ENCODE data around the gene SLC25A4.

DNA sequence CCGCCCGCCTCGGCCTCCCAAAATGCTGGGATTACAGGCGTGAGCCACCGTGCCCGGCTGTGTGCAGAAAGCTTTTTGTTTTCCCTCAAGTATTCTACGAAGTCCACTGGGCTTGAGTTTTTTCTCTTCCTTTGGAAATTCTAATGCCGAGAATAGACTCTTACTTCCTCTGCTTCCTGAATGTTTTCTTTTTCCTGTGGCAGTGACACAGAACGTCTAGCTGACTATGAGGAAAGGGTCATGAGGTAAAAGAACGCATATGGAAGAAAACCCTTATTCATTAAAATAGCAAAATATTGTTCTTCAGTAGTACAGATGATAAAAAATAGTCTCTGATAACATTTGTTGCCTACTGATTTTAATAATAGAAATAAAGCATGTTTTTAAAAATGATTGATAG is 4.9 kb upstream of the SLC25A4 start:
- TF ChIP-seq, protein P1, sequence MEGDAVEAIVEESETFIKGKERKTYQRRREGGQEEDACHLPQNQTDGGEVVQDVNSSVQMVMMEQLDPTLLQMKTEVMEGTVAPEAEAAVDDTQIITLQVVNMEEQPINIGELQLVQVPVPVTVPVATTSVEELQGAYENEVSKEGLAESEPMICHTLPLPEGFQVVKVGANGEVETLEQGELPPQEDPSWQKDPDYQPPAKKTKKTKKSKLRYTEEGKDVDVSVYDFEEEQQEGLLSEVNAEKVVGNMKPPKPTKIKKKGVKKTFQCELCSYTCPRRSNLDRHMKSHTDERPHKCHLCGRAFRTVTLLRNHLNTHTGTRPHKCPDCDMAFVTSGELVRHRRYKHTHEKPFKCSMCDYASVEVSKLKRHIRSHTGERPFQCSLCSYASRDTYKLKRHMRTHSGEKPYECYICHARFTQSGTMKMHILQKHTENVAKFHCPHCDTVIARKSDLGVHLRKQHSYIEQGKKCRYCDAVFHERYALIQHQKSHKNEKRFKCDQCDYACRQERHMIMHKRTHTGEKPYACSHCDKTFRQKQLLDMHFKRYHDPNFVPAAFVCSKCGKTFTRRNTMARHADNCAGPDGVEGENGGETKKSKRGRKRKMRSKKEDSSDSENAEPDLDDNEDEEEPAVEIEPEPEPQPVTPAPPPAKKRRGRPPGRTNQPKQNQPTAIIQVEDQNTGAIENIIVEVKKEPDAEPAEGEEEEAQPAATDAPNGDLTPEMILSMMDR (conservative IDR thresholded peaks at IDR 0.05), result no peak
- TF ChIP-seq ZFX (IDR thresholded peaks at IDR 0.05), result no peak

Measured in C4-2B (cell line).